Chondrocyte (in vitro differentiated cells): ENCODE results near the gene DNAJC27. TPM values are rescaled to one million over a fixed set of nuclear protein-coding genes. Genes with fewer than 3 reads are reported as not detected.
A peak's percentile ranks its signal among the peaks of the same experiment; 100 is the strongest.

ENCODE experiments used
- DNase-seq: peaks from one replicate; pipeline ENCODE4 v3.0.0; 2021; ENCODE audit warnings: mixed read lengths, low spot score
- H3K27ac Mint-ChIP-seq: one replicate; pipeline ENCODE4 v1.8.0; 2021; ENCODE audit warnings: mild to moderate bottlenecking, moderate library complexity, mixed read lengths; ENCODE audit not compliant: unreplicated experiment
- H3K27me3 Mint-ChIP-seq: 2 replicates; pipeline ENCODE4 v1.8.0; 2021; ENCODE audit warnings: low read depth, mixed read lengths
- H3K36me3 Mint-ChIP-seq: 2 replicates; pipeline ENCODE4 v1.8.0; 2021; ENCODE audit warnings: low read depth, mixed read lengths
- H3K4me1 Mint-ChIP-seq: 2 replicates; pipeline ENCODE4 v1.8.0; 2021; ENCODE audit warnings: low read depth, mild to moderate bottlenecking, mixed read lengths
- H3K4me3 Mint-ChIP-seq: one replicate; pipeline ENCODE4 v1.8.0; 2021; ENCODE audit warnings: mild to moderate bottlenecking, moderate library complexity, mixed read lengths; ENCODE audit not compliant: unreplicated experiment
- H3K9me3 Mint-ChIP-seq: 2 replicates; pipeline ENCODE4 v1.8.0; 2021; ENCODE audit warnings: low read depth, mixed read lengths
- CTCF ChIP-seq: fragments of 200-600 bp; sonication (generic); IDR thresholded peaks from 2 replicates; pipeline ENCODE4 v1.5.0; 2021; ENCODE audit warnings: antibody characterized with exemption, mild to moderate bottlenecking, moderate library complexity
- total RNA-seq: library from RNA; stranded (reverse); gene quantifications from 3 replicates; pipeline ENCODE4 v1.2.1, GENCODE V29; 2021

DNAJC27 gene
- total RNA-seq, 1 donor from 2014 or later, result 3.8 TPM

GRCh38 chr2:24898122-24899109, 73.3 kb downstream of the DNAJC27 start:
- no peak for TF ChIP-seq CTCF
- Mint-ChIP-seq H3K4me3 (peak overlapping the region; percentile 12), H3K36me3 (peaks cover 38% of the 10 kb centered on the region), H3K4me1 (peaks cover 9% of the 10 kb centered on the region), H3K27me3 (no peaks in the 10 kb centered on the region), H3K27ac (no peak overlapping the region), H3K9me3 (peaks cover 28% of the 10 kb centered on the region)
- DNase-seq, result peak; percentile 56

GRCh38 chr2:24894750-24895149, 77.0 kb downstream of the DNAJC27 start:
- Mint-ChIP-seq H3K4me3 (no peak overlapping the region), H3K27ac (no peak overlapping the region), H3K27me3 (no peaks in the 10 kb centered on the region), H3K4me1 (peaks cover 9% of the 10 kb centered on the region), H3K9me3 (peaks cover 34% of the 10 kb centered on the region), H3K36me3 (peaks cover 39% of the 10 kb centered on the region)
- no peak for TF ChIP-seq CTCF
- no peak for DNase-seq

GRCh38 chr2:24893934-24894333, 77.8 kb downstream of the DNAJC27 start:
- Mint-ChIP-seq H3K27ac (no peak overlapping the region), H3K9me3 (peaks cover 34% of the 10 kb centered on the region), H3K27me3 (no peaks in the 10 kb centered on the region), H3K36me3 (peaks cover 39% of the 10 kb centered on the region), H3K4me1 (peaks cover 5% of the 10 kb centered on the region), H3K4me3 (no peak overlapping the region)
- no peak for TF ChIP-seq CTCF
- DNase-seq, result no peak

Other genes starting within 250 kb of the DNAJC27 start
- 31.0 to 32.5 TPM (median 32.0 TPM) in 3 replicates for gene PTRHD1, start 178.6 kb downstream of the DNAJC27 start, total RNA-seq
- 10.6 to 17.8 TPM (median 10.9 TPM) in 3 replicates for gene CENPO, start 178.5 kb downstream of the DNAJC27 start, total RNA-seq
- 57.5 to 69.3 TPM (median 62.6 TPM) in 3 replicates for gene ADCY3, start 51.7 kb downstream of the DNAJC27 start, total RNA-seq
- 2.1 to 6.1 TPM (median 2.4 TPM) in 3 replicates for gene EFR3B, start 70.1 kb upstream of the DNAJC27 start, total RNA-seq
- not detected in 3 replicates for gene POMC, start 196.6 kb upstream of the DNAJC27 start, total RNA-seq